GM12801 (cell line): Measurements from ENCODE around the gene DCC.

Experiments
- TF ChIP-seq, protein P1 (sequence below): IDR thresholded peaks from one replicate; pipeline ENCODE4 v1.5.1; 2011; ENCODE audit warnings: control low read depth; ENCODE audit not compliant: insufficient read length; ENCODE audit errors: extremely low read depth

Gene DCC

DNA sequence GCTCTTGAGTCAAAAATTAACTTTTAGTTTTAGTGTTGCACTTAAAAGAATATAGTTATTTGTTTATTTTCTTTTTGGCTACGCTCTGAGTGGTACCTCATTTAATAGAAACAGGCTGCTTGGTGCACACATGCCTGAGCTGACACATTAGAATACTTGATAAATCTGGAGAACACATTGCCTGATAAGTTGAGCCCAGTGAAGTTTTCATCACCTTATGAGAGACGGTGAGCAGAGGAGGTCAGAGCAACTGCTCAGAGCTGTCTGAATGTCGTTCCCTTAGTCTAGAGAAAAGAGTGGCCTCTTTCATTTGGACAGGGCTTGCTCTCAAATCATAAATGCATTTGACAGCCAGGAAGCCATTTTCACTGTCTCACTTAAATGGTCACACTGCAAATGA lies 1168.5 kb downstream of the DCC start:
- TF ChIP-seq, protein P1, sequence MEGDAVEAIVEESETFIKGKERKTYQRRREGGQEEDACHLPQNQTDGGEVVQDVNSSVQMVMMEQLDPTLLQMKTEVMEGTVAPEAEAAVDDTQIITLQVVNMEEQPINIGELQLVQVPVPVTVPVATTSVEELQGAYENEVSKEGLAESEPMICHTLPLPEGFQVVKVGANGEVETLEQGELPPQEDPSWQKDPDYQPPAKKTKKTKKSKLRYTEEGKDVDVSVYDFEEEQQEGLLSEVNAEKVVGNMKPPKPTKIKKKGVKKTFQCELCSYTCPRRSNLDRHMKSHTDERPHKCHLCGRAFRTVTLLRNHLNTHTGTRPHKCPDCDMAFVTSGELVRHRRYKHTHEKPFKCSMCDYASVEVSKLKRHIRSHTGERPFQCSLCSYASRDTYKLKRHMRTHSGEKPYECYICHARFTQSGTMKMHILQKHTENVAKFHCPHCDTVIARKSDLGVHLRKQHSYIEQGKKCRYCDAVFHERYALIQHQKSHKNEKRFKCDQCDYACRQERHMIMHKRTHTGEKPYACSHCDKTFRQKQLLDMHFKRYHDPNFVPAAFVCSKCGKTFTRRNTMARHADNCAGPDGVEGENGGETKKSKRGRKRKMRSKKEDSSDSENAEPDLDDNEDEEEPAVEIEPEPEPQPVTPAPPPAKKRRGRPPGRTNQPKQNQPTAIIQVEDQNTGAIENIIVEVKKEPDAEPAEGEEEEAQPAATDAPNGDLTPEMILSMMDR: no peak

DNA sequence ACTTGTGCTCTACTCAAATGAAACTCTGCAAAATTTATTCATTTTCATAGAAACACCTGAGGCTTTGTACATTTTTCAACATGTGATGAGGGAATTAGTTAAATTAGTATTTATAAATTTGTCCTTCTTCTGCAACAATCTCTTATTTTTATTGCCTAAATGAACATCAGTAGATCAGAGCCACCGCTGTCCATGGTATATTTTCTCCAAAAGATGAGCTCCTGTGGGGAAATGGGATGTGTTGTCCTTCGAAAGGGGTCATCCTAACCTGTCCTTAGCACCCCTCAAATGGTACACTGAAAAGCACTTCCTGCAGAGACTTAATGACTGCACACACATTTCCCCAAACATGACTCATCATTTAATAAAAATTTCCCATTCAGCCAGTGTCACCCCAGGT lies 1169.9 kb downstream of the DCC start:
- TF ChIP-seq, protein P1: no peak

DNA sequence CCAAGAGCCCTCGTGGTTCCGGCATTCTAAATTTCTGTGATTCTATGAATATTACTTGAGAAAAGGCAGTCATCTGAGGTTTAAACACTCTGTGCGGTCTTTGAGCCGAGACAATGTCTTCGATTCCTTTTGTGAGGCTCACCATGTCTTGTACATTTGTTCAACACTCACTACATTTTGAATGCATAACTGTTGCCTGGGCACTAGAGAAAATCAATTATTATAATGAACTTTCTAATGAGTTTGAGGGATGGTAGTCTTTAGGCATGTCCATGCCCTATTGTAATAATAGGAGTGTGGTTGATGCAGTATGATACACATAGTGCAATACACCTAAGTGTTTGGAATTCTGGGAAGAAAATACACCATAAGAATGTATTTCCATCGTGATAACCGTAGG lies 1181.1 kb downstream of the DCC start:
- TF ChIP-seq, protein P1: no peak

DNA sequence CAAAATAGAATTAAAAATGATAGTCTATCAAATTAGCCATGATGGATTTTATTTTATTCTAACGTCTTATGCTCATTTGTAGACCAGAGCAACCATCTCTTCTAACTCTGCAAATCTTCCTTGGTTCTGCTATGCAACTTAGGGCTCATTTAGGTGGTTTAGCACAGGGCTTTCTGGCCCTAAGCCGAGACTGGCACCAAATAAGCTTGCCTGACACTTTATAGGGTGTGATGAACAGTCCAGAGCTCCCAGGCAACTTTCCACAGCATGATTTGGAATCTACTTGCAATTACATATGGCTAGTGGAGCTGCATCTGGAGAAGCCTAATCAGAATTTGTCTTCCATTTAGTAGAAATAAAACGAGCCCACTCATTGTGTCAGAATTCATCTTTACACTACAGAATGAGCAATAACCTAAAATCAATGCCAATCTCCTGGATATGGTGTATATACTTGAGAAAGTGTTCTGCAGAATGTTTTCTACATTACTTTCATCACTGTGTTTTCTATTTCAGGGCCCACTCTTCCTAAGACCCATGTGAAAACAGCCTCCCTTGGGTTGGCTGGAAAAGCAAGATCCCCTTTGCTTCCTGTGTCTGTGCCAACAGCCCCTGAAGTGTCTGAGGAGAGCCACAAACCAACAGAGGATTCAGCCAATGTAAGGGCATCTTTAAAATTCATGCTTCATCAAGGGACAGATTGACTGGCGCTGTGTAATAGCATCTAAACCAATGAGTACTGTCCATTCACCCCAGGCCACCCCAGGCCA lies 1186.3 kb downstream of the DCC start:
- TF ChIP-seq, protein P1: no peak

DNA sequence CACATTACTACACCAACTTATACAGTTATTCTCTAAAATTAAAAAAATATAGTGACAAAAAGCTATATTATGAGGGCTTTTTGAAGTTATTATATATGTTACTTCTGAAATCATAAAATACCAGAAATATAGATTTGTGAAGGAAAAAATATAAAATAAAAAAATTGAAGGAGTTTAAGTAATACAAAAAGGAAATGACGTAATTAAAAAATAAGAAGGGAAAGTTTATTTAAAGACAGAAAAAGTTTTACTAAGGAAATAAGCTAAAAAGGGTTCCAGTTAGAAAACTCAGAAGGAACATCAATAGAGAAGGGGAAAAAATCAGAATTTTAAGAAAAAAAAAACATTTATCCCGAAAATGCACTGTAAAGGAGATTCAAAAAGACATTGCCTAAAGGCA lies 1187.4 kb downstream of the DCC start:
- TF ChIP-seq, protein P1: no peak

DNA sequence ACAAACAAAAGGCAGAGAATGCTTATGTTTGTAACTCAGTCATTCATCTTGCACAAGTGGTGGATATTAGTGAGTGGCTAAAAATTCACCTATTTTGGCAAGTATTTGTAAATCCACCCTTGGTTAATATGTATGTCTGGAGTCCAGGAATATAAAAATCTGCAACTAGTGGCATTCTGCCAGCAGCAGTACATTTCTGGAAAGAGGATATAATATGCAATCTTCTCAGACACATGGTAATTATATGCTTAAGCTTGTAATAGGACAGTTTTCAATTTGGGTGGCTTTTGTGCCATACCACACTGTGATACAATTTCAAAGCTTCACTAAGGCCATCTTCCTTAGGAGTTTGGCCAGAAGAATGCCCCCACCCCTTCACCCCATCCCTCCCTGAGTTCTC lies 1191.2 kb downstream of the DCC start:
- TF ChIP-seq, protein P1: no peak

DNA sequence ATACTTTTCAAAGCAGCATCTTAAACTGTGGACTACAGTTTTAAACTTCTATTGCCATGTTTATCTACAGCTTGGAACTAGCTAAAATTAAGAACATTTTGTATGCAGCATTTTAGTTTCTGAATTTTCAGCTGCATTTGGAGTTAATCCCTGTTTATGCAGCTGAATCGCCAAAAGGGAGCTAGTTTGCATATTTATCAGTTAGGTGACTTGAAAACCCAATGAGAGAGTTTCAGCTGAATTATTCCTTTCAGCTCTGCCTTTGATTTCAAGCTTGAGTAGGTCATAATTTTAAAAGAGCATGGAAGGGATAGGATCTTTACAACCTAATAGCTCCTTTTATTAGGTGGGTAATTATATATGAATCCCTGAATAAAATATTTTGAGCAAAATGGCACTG lies 1191.9 kb downstream of the DCC start:
- TF ChIP-seq, protein P1: no peak
